Mammary epithelial cell (primary cell): ENCODE measurements around the gene COL4A2.

ENCODE experiments used
- CTCF ChIP-seq, 2 donors: IDR thresholded peaks in 1 of 2; conservative IDR thresholded peaks in 1 of 2; 2 replicates each; pipeline ENCODE4 v1.5.1; 2011 to 2012; ENCODE audit warnings: inconsistent platforms in 2 of 2, low read length in 2 of 2, mild to moderate bottlenecking in 2 of 2, control low read depth in 1 of 2, low read depth in 1 of 2; ENCODE audit not compliant: insufficient read depth in 1 of 2; ENCODE audit errors: extremely low read depth in 1 of 2
- EZH2 ChIP-seq: IDR thresholded peaks from 2 replicates; pipeline ENCODE4 v1.6.1; 2012; ENCODE audit warnings: low read length, inconsistent platforms, borderline replicate concordance

- TF ChIP-seq CTCF (conservative IDR thresholded peaks at IDR 0.05 in 1 of 2, IDR thresholded peaks at IDR 0.05 in 1 of 2; ENCODE audit: extremely low read depth in 1 of 2, insufficient read depth in 1 of 2, low read depth in 1 of 2, low read length in 2 of 2) (no peak), EZH2 (no peak)
Measured at GRCh38 chr13:110421696-110422385, 114.8 kb downstream of the COL4A2 start.
